ENCODE data around the gene DCUN1D2. TPM values are rescaled to one million over a fixed set of nuclear protein-coding genes. Genes with fewer than 3 reads are reported as not detected.

DCUN1D2 gene
- total RNA-seq, 1 donor from 2014 or later: 12.9 TPM

DNA sequence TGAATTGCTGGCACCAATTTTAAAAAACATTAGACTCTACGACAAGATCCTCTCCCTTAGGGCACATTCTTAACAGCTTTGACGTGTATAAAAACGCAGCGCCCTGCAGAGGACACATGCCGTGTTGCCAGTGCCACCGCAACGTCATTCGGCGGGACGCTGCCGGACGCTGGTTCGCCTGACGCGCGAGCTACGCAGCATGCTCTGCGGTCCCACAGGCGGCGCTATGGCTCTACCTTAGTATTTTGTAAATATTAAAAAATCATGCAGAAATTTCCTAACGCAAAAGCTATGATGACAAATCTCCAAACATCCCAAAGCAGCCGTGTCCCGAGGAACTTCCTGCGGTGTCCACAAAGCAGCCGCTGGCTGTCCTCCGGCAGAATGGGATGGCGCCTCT is 33.0 kb downstream of the DCUN1D2 start:
- no peak for DNase-seq (ENCODE audit: low read depth)
- Histone ChIP-seq H3K27me3 (ENCODE audit: control insufficient read depth, insufficient read depth, low read length) (no peaks in the 10 kb centered on the region), H3K36me3 (ENCODE audit: control insufficient read depth, insufficient read depth, low read length) (peaks cover 2% of the 10 kb centered on the region), H3K4me3 (ENCODE audit: low read depth, low read length) (no peak overlapping the region)
- no peak for TF ChIP-seq CTCF (IDR thresholded peaks at IDR 0.05; ENCODE audit: insufficient read depth, low read length, poor library complexity, severe bottlenecking)

GRCh38 chr13:113456116-113456702 is 34.3 kb downstream of the DCUN1D2 start:
- Histone ChIP-seq H3K36me3 (ENCODE audit: control insufficient read depth, insufficient read depth, low read length) (peaks cover 2% of the 10 kb centered on the region), H3K4me3 (ENCODE audit: low read depth, low read length) (no peak overlapping the region), H3K27me3 (ENCODE audit: control insufficient read depth, insufficient read depth, low read length) (no peaks in the 10 kb centered on the region)
- no peak for DNase-seq (ENCODE audit: low read depth)
- TF ChIP-seq CTCF (IDR thresholded peaks at IDR 0.05; ENCODE audit: insufficient read depth, low read length, poor library complexity, severe bottlenecking): no peak

DNA sequence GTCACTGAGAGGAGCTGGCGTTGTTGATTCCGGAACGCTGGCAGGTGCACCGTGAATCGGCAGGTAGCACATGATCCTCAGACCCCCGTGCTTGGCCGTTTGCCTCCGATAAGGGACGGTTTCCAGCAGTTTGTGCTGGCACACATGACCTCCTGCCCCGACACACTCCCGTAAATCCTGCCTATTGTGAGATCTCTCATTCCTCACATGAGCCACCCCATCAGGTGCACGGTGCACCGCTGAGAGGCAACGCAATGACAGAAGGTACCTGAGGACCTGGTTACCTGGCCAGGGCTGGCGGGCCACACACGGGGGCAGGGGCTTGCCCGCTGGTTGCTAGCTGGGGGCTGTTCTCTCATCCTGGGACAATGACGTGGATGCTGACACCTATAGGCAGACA is 35.1 kb downstream of the DCUN1D2 start:
- no peak for TF ChIP-seq CTCF (IDR thresholded peaks at IDR 0.05; ENCODE audit: insufficient read depth, low read length, poor library complexity, severe bottlenecking)
- Histone ChIP-seq H3K4me3 (ENCODE audit: low read depth, low read length) (no peak overlapping the region), H3K36me3 (ENCODE audit: control insufficient read depth, insufficient read depth, low read length) (peaks cover 2% of the 10 kb centered on the region), H3K27me3 (ENCODE audit: control insufficient read depth, insufficient read depth, low read length) (no peaks in the 10 kb centered on the region)
- DNase-seq (ENCODE audit: low read depth): no peak

DNA sequence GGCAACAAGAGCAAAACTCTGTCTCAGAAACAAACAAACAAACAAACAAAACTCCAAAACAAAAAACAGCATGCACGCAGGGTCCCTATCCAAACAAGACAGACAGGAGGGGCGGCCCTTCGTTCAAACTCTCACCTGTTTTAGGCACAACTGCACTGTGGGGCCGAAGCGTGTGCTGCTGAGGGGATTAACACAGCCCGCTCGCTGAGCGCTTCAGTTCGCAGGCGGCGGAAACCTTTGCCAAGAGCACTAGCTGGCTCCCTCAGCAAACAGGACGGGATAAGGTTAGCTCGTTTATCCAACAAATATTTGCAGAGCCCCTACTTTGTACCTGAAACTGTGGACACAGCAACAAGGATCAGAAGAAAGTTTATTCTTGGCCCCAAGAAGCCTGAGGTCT is 35.6 kb downstream of the DCUN1D2 start:
- no peak overlapping the region for H3K4me3 ChIP-seq (ENCODE audit: low read depth, low read length)
- no peak for TF ChIP-seq CTCF (IDR thresholded peaks at IDR 0.05; ENCODE audit: insufficient read depth, low read length, poor library complexity, severe bottlenecking)
- no peaks in the 10 kb centered on the region for H3K27me3 ChIP-seq (ENCODE audit: control insufficient read depth, insufficient read depth, low read length)
- DNase-seq (ENCODE audit: low read depth): no peak
- H3K36me3 ChIP-seq (ENCODE audit: control insufficient read depth, insufficient read depth, low read length): peaks cover 2% of the 10 kb centered on the region

DNA sequence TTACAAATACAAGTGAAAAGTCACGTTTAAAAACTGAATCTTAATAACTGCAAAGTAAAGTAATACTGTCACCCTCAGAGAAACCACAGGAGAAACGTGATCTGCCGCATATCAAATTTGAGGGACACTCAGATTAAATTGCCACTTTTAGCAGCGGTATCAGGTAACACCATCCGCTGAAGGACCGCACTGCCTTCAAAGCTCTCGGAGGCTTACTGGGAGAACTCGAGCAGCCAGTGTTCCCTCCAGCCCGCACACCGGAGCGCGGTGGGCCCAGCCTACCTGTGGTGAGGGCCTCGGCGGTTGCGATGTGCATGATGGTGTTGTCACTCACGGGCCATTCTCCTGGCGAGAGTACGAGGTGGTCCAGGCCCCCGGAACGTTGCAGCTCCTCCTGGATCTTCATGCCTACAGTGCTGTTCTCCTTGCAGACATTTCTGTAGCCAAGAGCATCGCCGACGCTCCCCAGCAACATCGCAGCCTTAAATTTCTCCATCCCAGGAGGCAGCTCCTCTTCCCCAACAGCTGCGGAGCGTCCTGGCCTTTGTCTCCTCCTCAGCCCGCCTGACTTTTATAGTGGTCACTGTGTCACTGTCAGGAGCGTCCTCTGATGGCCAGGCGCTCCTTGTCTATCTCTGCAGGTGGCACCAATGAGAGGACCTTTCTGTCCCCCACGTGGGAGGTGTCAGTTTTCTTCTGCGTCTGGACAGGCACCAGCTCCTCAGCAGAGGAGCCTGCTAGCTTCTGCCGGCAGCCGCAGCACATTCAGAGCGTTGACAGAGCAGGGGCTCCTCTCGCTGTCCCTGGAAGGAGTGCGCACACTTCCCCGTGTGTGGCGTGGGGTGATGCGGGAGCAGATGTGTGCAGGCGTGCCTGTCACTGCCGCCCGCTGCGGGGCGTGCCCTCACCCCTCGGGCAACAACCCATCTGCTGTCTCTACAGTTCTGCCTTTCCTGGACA is 37.3 kb downstream of the DCUN1D2 start, which contains the start of gene ADPRHL1:
Gene ADPRHL1 (minus strand): TSS at position 547 of the 960 bp plus-strand sequence. CDS start 51 bp downstream, at position 496.
- TF ChIP-seq CTCF (IDR thresholded peaks at IDR 0.05; ENCODE audit: insufficient read depth, low read length, poor library complexity, severe bottlenecking): no peak
- Histone ChIP-seq H3K4me3 (ENCODE audit: low read depth, low read length) (no peak within 1 kb of the TSS), H3K36me3 (ENCODE audit: control insufficient read depth, insufficient read depth, low read length) (peaks cover 2% of the 10 kb centered on the region)

More for the DNA sequence above, 37.3 kb downstream of the DCUN1D2 start, which contains the start of gene ADPRHL1:
- no peaks in the 10 kb centered on the region for H3K27me3 ChIP-seq (ENCODE audit: control insufficient read depth, insufficient read depth, low read length)
- no peak for DNase-seq (ENCODE audit: low read depth)

Measured in kidney epithelial cell (primary cell).